SU-DHL-6 (cell line): ENCODE measurements around the gene CTBP1.

Experiments used
- EZH2phosphoT487 ChIP-seq: fragments of 200-600 bp; sonication (generic), shearing (Covaris generic); conservative IDR thresholded peaks from 2 replicates; pipeline ENCODE4 v1.6.1; 2018; ENCODE audit warnings: mild to moderate bottlenecking, antibody characterized with exemption, low read length, moderate library complexity, mixed read lengths
- TF ChIP-seq, protein P1 (sequence below): fragments of 200-600 bp; sonication (generic); IDR thresholded peaks from one replicate; pipeline ENCODE4 v1.5.1; 2017; ENCODE audit warnings: antibody characterized with exemption, mild to moderate bottlenecking, low read length, moderate library complexity; ENCODE audit not compliant: insufficient read depth, poor library complexity, severe bottlenecking

DNA sequence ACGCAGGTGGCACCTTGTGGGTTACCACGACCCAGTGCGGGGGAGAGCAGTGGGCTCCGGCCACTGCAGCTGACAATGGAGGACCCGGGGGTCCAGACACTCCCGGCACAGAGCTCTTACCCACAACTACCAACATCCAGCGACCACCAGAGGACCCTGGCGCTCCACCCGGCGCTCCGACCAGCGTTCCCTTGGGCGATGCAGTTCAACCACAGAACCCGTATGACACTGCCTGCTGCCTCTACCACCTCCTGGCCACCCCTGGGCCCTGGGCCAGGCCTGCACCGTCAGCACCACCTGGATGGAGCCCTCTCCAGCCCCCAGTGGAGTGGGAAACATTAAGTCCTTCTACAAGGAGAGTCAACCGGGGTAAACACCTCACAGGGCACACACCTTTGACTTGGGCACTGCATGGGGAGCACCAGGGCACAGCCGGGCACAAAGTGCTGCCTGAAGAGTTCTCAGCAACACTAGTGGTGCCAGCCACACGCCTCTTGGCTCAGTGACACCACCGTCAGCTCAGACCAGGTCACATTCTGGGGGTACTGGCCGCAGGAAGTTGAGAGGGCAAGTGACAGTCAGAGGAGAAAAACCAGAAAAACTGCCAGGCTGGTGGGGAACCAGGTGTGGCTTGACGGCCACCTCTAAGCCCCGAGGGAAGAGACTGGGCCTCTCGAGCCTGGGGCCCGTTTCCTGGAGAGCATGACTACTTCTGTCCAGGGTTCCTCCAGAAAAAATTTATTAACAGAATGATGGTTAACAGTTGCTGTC is 2.6 kb downstream of the CTBP1 start:
- no peak for TF ChIP-seq EZH2phosphoT487
- TF ChIP-seq, protein P1, sequence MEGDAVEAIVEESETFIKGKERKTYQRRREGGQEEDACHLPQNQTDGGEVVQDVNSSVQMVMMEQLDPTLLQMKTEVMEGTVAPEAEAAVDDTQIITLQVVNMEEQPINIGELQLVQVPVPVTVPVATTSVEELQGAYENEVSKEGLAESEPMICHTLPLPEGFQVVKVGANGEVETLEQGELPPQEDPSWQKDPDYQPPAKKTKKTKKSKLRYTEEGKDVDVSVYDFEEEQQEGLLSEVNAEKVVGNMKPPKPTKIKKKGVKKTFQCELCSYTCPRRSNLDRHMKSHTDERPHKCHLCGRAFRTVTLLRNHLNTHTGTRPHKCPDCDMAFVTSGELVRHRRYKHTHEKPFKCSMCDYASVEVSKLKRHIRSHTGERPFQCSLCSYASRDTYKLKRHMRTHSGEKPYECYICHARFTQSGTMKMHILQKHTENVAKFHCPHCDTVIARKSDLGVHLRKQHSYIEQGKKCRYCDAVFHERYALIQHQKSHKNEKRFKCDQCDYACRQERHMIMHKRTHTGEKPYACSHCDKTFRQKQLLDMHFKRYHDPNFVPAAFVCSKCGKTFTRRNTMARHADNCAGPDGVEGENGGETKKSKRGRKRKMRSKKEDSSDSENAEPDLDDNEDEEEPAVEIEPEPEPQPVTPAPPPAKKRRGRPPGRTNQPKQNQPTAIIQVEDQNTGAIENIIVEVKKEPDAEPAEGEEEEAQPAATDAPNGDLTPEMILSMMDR, result no peak
